GM21576 (cell line): ENCODE results near the gene SMAD6.

ENCODE experiments used
- ATAC-seq: cut with Tn5 transposase; IDR thresholded peaks from one replicate; pipeline ENCODE4 v1.9.1; 2021; ENCODE audit warnings: mild to moderate bottlenecking, moderate library complexity; ENCODE audit not compliant: unreplicated experiment

SMAD6 gene

GRCh38 chr15:66786708-66787488 is 84.9 kb downstream of the SMAD6 start:
- no peak for ATAC-seq

DNA sequence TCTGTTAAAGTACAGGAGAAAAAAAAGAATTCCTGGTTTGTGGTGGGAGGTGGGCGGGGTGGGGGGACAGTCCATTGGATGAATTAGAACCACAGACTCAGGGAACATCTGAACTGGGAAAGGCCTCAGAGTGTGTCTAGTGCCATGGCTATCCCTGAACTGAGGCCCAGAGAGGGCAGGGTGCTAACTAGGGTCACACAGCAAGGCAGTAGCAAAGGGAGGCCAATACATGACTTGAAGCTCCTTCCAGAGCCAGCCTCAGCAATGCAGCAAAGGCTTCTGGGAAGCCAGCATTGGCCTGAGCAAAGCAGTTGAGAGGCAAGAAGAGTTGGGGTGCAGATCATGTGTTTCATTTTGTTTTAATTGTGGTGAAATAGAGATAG is 85.4 kb downstream of the SMAD6 start:
- no peak for ATAC-seq

- no peak for ATAC-seq
These were observed 86.0 kb downstream of the SMAD6 start for GRCh38 chr15:66788024-66788423.

DNA sequence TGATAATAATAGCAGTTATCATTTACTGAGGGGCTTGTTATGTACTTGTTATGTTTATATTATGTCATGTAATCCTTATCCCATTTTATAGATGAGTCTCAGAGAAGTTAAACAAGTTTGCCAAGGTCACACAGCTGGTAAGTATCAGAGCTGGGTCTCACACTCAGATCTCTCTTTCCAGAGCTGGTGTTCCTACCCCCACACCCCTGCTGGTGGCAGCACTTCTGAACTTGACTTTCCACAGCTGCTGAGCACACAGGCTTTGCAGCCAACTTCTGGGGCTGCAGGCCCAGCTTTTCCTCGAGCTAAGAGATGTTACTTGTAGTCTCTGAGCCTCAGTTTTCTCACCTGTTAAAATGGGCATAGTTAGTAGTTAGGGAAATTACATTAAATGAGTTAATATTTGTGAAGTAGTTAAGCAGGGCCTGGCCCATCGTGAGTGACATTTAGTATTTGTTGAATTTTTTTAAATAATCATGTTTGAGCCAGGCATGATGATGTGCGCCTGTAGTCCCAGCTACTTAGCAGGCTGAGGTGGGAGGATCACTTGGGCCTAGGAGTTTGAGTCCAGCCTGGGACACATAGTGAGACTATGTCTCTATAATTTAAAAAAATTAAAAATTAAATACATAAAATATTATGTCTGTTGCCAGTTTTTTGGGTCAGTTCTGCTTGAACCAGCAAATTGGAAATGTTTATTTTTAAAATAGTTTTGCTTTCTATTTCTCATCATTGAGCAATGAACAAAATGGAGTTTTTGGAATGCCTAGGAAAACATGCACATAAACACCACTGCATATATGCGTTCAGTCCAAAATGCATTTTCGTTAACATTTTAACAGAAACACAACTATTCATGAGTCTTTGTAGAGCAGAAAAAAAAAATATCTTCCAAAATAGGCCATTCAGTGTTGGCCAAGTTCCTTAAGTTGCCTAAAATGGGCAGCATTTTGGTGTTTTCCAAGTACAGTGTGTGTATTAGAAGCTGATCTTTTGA is 87.3 kb downstream of the SMAD6 start:
- no peak for ATAC-seq

DNA sequence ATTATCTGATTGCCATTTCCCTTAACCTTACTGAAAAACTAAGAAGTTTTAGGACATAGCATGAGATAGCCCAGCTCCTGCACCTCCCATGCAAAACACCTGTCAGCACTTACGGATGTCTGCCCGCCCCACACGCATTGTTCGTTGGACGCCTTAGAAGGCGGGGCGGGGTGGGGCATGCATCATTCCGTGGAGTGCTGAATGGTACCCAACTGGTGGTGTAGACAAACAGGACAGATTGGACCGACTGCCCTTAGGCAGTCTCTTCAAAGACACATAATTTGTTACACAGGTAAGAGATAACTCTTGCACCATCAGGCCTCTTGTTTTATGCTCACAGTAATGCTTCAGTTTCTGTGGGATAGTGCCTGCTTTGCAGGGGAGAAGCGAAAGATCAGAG is 93.8 kb downstream of the SMAD6 start:
- ATAC-seq: no peak

GRCh38 chr15:66796343-66796742 is 94.3 kb downstream of the SMAD6 start:
- ATAC-seq: no peak

DNA sequence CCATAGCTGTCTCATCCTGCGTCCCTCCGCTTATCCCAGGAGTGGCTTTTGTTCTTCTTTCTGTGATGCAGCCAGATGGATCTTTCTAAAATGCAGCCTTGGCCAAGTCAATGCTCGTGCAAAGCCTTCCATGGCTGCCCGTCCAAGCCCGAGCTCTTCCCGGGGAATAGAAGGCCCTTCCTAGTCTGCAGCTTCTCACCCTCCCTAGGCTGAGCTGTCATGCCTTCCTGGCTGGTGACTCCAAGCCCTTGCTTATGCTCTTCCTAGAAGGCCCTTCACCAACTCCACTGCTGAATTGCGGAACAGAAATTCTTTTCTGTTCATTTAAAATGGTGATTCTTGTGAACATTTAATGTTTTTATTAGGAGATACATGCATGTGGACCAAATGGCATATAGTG is 95.9 kb downstream of the SMAD6 start:
- ATAC-seq: no peak

DNA sequence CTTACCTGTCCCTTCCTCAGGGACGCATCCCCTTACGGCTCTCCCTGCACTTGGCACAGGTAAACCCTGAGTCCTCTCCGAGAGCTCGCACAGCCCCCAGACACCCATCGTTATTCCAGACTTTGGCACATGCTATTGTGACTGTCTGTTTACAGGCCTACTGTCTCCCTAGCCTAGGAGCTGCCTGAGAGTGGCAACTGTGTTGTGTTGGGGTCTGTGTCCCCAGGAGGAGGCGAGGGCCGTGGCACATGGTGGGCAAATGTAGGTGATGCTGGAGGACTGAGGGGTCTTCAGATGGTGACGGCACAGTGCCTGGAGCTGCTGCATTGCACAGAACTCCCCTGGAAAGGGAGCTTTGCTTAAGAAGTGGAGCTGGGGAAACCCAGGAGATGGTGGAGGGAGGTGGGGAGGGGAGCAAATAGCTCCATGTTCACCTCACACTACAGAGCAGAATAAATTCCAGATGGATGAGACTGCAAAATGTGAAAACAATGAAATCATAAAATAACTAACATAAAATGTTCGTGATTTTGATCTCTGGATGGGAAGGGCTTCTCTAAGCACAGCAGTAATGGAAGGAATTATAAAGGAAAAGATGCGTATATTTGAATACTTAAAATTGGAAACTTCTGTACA is 96.5 kb downstream of the SMAD6 start:
- no peak for ATAC-seq

GRCh38 chr15:66799242-66799641 is 97.2 kb downstream of the SMAD6 start:
- no peak for ATAC-seq

DNA sequence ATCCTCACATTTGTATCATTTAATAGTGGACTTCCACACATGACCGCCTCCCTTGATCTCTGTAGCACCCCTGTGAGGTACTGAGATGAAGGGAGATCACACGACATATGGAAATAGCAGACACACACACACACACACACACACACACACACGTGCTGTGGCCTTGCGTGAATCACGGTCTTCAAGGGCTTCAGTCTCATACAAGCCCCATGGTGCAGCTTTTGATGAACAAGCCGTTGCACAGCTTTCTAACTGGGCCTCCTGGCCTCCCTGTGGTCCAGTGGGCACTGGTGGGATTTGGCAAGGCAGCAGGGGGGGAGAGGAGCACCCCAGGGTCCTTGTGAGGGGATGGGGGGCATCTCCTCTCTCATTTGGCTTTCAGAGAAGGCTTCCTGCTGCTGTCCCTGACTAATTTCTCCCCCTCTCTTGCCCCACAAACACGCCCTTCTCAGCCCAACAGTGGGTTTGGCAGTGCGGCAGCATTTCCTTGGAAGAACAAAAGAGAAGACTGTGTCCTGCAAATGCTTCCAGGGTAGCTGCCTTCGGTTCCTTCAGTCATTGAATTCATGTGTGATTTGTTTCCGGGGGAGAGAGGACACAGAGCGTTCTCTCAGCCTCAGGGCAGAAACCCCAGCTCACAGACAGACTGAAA is 98.7 kb downstream of the SMAD6 start:
- no peak for ATAC-seq

DNA sequence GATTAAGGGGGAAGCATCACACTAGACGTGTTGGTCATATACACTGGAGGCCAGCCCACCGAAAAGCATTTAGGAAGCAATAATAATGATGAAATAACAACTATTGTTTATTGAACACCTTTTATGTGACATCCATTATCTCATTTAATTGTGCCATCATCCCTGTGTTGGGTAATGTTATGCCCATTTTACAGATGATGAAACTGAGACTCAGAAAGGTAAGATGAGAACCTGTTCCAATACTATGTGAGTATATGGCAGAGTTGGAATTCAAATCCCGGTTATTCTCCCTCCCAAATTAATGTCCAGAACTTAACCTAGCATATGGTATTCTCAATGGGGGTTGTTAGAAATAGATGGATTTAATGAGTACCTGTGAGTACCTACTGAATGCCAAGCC is 99.2 kb downstream of the SMAD6 start:
- no peak for ATAC-seq

GRCh38 chr15:66802025-66803001 is 100.3 kb downstream of the SMAD6 start:
- ATAC-seq: no peak

- ATAC-seq: no peak
These were observed 101.2 kb downstream of the SMAD6 start for GRCh38 chr15:66803182-66803729.

DNA sequence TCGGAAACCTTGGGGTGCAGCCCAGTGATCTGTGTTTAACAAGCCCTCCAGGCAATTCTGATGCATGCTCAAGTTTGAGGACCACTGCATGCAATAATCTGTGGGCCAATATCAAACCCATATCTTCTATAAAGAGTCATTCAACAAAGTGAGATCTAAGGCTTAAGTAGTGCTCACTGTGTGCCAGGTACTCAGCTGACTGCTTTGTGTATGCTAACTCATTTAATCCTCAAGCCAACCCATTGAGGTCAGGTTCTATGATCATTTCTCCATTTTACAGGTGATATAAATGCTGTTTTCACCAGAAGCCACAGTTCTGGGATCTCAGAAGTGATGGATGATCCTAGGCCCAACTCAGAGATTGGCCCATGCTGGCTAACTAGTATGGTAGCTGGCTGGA is 101.7 kb downstream of the SMAD6 start:
- ATAC-seq: no peak

DNA sequence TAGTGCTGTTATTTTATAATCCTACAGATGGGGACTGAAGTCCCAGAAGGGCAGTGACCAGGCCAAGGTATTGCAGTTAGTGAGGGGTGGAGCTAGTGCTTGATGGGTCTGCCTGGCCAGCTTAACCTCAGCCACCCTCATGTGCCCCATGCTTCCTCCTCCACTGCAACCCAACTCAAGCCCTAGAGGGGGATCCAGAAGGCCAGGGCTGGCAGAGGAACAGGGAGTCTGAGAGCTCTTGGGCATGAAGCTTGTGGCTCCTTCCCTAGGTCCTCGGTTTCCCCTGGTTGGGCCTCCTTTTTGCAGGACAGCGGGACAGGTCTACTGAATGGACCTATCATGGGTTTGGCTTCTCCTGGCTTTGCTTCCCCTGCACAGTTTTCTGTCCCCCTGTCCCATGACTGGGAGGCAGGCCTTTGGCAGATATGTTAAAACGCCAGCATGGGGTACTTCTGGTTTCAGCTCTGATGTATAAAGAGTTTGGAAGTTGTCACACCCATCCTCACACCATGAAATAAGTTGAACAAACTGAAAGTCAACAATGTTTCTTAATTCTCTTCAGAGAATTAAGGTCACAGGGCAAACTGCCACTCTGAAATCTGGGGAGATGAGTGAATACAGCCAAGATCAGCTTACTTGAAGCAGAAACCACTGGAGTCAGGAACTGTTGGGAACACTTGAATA is 103.3 kb downstream of the SMAD6 start:
- no peak for ATAC-seq

DNA sequence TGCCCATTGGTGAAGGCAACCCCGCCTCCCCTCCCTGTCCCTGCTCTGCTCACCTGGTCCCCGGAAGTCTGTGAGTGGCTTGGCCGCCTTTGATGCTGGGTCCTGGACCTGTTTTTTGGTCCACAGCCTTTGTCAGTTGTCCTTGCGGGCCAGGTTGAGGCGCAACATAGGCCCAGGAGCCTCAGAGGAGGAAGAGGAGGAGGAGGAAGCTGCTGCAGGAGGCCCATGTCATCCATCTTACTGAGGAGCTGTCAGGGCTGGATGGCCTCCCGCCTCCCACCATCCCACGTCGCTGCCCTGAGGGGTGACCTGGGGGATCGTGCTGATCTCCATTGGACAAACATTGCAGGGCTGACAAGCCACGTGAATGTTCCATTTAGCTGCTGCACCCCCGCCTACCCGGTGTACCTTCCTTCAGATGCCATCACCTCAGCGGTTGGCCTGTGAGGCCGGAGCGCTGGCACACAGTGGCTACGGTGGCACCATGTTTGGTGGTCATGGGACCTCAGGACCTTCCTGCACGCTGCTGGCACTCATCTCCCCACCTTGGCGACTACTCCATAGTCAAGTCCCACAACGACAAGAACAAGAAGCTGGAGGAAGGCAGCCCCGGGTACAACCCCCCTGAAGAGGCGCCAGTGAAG is 106.3 kb downstream of the SMAD6 start:
- no peak for ATAC-seq

- no peak for ATAC-seq
These were observed 107.6 kb downstream of the SMAD6 start for GRCh38 chr15:66809664-66810063.

- no peak for ATAC-seq
These were observed 113.3 kb downstream of the SMAD6 start for GRCh38 chr15:66815318-66815717.
